Measurements from ENCODE around the gene UQCRC1.

Gene UQCRC1

GRCh38 chr3:48641396-48641795 lies 31.9 kb upstream of the UQCRC1 start:
- H3K4me3 ChIP-seq (ENCODE audit: low read depth, low read length), result no peak overlapping the region
- in situ Hi-C loops (cut with HindIII; ENCODE audit: low sequenced_read_pairs), result no loop called here
- no peak for DNase-seq (ENCODE audit: low read depth, low spot score)
- TF ChIP-seq, protein P1, sequence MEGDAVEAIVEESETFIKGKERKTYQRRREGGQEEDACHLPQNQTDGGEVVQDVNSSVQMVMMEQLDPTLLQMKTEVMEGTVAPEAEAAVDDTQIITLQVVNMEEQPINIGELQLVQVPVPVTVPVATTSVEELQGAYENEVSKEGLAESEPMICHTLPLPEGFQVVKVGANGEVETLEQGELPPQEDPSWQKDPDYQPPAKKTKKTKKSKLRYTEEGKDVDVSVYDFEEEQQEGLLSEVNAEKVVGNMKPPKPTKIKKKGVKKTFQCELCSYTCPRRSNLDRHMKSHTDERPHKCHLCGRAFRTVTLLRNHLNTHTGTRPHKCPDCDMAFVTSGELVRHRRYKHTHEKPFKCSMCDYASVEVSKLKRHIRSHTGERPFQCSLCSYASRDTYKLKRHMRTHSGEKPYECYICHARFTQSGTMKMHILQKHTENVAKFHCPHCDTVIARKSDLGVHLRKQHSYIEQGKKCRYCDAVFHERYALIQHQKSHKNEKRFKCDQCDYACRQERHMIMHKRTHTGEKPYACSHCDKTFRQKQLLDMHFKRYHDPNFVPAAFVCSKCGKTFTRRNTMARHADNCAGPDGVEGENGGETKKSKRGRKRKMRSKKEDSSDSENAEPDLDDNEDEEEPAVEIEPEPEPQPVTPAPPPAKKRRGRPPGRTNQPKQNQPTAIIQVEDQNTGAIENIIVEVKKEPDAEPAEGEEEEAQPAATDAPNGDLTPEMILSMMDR (IDR thresholded peaks at IDR 0.05; ENCODE audit: low read depth, low read length), result no peak

DNA sequence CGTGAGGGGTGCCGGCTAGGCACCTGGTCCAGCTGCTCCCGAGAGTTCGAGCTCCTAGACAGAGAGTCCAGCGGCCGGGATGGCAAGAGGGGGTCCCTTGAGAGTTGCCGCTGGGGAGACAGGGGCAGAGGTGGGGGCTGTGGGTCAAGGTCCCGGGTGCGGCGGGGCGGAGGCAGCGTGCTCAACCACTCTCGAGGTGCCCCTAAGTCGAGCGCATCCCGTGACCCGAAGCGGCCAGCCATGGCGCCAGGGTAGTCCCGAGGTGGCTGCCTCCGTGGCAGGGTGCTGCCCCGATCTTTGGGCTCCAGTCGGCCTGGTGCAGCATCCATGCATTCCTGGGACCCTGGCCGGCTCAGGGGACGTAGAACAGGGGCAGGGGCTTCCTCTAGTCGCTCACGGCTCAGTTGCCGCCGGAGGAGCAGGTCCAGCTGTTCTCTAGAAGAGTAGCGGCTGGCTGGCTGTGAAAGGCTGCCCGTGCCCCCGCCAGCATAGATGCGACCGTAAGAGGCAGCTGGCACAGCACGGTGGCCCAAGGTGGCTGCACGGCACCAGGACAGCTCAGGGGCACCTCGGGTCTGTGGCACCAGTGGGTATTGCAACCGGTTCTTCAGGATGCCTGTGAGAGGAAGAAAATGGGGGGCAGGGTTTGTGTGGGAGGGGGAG lies 30.6 kb upstream of the UQCRC1 start:
- no peak overlapping the region for H3K4me3 ChIP-seq (ENCODE audit: low read depth, low read length)
- TF ChIP-seq, protein P1 (IDR thresholded peaks at IDR 0.05; ENCODE audit: low read depth, low read length), result no peak
- DNase-seq (ENCODE audit: low read depth, low spot score), result no peak
- in situ Hi-C loops (cut with HindIII; ENCODE audit: low sequenced_read_pairs), result no loop called here

DNA sequence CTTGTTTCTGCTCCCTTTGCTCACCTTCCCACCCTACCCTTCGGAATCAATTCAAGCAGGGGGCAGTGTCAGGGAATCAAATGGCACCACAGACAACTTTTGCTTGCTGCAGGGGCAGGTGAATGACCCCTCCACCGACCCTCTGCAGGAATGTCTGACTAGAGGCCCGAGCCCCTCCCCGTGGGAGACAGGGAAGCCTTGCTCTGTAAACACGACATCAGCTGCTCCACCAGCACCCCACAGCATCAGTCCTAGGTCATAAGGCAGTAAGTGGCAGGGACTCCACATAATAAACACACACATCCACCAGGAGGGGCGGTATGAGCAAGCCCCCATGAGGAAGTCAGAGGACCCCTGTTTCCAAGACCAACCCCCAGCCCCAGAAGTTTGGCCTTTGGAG lies 27.9 kb upstream of the UQCRC1 start:
- no peak for DNase-seq (ENCODE audit: low read depth, low spot score)
- in situ Hi-C loops (cut with HindIII; ENCODE audit: low sequenced_read_pairs), result no loop called here
- H3K4me3 ChIP-seq (ENCODE audit: low read depth, low read length), result no peak overlapping the region
- TF ChIP-seq, protein P1 (IDR thresholded peaks at IDR 0.05; ENCODE audit: low read depth, low read length), result no peak

GRCh38 chr3:48636149-48636655 lies 26.8 kb upstream of the UQCRC1 start:
- in situ Hi-C loops (cut with HindIII; ENCODE audit: low sequenced_read_pairs), result no loop called here

DNA sequence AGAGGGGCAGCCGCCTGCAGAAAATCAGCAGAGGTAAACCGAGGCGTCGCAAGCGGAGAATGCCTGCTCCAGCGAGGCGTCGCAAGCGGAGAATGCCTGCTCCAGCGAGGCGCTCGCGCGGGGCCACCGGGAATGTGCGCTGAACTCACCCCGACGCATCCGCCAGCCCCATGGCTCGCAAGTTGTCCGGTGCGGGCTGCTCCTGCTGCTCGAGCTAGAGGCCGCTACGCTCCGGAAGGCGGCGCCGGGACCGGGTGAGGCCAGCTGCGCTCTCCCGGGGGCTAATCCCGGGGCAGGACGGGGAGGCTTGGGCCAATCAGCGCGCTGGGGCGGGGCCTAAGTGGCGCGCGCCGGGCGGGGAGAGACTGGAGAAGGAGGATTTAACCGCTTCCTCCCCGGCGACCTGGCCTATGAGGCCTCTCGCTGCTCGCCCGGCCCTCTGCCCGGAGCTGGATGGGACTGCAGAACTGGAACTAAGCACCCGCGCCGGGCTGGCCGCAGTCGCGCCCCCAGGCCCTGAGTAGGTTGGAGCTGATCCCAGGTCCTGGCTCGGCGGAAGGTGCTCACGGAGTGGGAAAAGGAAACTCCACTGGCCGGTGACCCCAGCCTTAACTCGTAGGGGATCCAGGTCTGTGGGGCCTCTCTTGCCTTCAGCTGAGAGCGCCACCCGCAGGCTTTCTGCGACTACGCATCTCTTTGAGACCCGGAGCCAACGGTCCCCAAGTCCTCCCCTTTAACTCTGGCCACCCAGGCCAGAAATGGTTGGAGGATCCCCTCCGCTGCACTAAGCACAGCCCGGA lies 26.0 kb upstream of the UQCRC1 start, which contains the start of gene SLC26A6:
TSS of gene SLC26A6 (minus strand) at position 240 of the 800 bp plus-strand sequence. CDS start at position 172, 68 bp downstream.
- H3K4me3 ChIP-seq (ENCODE audit: low read depth, low read length), result peak within 1 kb of the TSS; percentile 81
- TF ChIP-seq, protein P1 (IDR thresholded peaks at IDR 0.05; ENCODE audit: low read depth, low read length), result peak; percentile 74
- peak; percentile 98 for DNase-seq (ENCODE audit: low read depth, low spot score)
- in situ Hi-C loops (cut with HindIII; ENCODE audit: low sequenced_read_pairs), result no loop called here

More at GRCh38 chr3:48636149-48636655, 26.8 kb upstream of the UQCRC1 start:
- H3K4me3 ChIP-seq (ENCODE audit: low read depth, low read length), result peak overlapping the region; percentile 81
- no peak for DNase-seq (ENCODE audit: low read depth, low spot score)
- TF ChIP-seq, protein P1 (IDR thresholded peaks at IDR 0.05; ENCODE audit: low read depth, low read length), result no peak

GRCh38 chr3:48634661-48635221 lies 25.3 kb upstream of the UQCRC1 start:
- in situ Hi-C loops (cut with HindIII; ENCODE audit: low sequenced_read_pairs), result no loop called here
- peak; percentile 52 for DNase-seq (ENCODE audit: low read depth, low spot score)
- peak overlapping the region; percentile 81 for H3K4me3 ChIP-seq (ENCODE audit: low read depth, low read length)
- TF ChIP-seq, protein P1 (IDR thresholded peaks at IDR 0.05; ENCODE audit: low read depth, low read length), result no peak
